Activated T-cell treated with anti-CD3 and anti-CD28 coated beads for 24 hours (primary cell): ENCODE measurements around the gene ZNF331.
"Not testable (repeated sequence)": the region's sequence is repeated elsewhere in the genome, so short reads cannot be mapped to it uniquely, and the experiment has no call there.

Experiments used
- DNase-seq: peaks from one replicate; pipeline ENCODE4 v3.0.0-alpha.2; 2020; ENCODE audit warnings: low read depth

The ZNF331 gene

DNA sequence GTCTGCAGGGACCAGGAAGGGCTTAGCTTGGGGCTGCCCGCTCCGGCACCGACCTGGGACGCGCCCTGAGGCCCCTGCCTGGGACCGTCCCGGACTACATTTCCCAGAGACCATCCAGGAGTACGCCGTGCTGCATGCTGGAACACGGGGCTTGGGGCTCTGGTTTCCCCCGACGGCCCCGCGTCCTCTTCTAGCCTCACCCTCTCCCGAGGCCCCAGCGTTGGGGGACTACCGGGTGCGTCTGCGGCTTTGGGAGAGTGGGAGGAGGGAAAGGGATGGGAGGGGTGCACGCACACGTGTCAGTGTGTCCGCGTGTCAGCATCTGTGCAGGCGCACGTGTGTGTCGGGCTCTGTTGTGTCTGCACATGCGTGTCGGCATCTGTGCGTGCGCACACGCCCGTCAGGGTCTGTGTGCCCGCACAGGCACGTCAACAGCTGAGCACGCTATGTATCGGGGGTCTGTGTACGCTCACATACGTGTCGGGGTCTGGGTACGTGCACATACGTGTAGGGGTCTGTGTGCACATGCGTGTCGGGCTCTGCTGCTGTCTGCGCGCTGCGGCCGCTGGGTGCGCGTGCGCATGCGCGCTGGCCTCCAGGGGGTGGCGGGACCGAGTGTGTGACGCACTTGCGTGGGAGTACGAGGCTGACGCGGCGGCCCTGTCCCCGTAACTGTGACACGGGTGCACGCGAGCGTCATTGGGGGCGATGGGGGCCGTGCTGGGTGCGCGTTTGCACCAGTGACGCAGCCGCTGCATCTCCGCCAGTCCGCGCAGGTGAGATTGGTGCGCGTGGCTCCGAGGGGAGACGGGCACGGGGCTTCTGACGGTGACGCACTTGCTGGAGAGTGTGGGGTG is at the start of gene ZNF331:
Gene ZNF331 (plus strand): TSS at position 625 of the 857 bp plus-strand sequence. CDS start 31,232 bp downstream, outside the sequence.
- peak; percentile 84 for DNase-seq

DNA sequence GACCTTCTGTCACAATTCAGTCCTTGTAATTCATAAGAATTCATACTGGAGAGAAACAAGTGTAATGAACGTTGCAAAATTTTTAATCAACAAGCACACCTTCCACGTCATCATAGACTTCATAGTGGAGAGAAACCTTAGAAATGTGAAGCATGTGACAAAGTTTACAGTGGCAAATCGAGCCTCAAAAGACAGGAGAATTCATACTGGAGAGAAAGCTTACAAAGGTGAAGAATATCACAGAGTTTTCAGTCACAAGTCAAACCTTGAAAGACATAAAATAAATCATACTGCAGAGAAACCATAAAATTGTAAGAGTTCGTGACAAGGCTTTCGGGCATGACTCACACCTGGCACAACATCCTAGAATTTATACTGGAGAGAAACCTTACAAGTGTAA is 45.8 kb upstream of the ZNF331 start:
- no peak for DNase-seq

DNA sequence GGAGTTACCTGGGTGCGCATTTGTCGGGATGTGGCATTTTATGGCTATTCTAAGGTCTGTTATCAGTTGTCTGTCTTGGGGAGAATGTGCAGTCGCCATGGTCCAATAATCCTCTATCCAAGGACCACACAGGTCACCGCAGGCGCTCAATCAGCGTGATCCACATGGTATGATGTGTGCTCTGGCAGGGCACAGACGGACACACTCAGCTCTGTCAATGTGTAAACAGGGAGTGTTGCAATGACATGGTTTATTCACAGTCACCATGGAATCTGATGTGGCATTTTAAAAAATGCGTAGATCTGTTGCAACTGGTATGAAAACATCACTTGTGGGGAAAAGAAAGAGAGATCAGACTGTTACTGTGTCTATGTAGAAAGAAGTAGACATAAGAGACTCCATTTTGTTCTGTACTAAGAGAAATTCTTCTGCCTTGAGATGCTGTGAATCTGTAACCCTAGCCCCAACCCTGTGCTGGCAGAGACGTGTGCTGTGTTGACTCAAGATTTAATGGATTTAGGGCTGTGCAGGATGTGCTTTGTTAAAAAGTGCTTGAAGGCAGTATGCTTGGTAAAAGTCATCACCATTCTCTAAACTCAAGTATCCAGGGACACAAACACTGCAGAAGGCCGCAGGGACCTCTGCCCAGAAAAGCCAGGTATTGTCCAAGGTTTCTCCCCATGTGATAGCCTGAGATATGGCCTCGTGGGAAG is 40.5 kb upstream of the ZNF331 start:
- not testable (repeated sequence) for DNase-seq

DNA sequence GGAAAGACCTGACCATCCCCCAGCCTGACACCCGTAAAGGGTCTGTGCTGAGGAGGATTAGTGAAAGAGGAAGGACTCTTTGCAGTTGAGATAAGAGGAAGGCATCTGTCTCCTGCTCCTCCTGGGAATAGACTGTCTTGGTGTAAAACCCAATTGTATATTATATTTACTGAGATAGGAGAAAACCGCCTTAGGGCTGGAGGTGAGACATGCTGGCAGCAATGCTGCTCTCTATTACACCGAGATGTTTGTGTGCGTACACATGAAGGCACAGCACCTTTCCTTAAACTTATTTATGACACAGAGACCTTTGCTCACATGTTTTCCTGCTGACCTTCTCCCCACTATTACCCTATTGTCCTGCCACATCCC is 39.9 kb upstream of the ZNF331 start:
- DNase-seq, result not testable (repeated sequence)

DNA sequence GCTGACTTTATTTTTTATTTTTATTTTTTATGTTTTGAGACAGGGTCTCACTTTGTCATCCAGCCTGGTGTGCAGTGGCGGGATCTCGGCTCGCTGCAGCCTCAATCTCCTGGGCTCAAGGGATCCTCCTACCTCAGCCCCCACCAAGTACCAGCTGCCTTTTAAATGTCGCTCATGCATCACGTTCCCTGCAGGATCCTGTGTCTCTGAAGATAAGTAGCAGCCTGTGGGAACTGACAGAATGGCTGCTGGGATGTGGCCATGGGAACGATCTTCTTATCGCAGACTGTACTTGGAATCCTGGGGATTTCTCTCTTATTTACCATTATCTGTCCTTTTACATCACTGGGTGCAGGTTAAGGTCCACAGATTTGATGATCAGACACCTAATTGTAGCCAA is 34.8 kb upstream of the ZNF331 start:
- not testable (repeated sequence) for DNase-seq

DNA sequence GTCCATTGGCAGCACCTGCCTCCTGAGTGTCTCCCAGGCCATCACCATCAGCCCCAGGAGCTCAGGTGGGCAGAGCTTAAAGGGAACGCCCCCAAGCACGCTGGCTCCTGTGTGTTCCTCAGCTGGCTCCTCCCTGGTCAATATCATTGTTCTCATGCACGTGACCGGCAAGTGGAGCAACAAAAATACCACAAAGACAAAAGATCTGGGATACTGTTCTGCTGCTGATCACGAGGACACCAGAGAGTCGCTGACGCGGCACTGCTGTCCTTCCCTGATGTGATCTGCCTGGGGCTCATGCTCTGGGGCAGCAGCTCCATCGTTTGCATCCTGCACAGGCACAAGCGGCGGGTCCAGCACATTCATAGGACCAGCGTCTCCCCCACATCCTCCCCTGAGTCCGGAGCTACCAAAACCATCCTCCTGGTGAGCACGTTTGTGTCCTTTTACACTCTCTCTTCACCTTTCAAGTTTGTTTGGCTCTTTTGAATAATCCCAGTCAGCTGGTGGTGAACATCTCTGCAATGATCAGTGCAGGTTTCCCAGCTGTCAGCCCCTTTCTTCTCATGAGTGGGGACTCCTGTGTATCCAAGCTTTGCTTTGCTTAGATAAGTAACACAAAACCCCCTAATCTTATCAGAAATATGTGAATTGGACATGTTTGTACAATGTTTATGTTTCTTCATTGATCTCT is 34.1 kb upstream of the ZNF331 start:
- DNase-seq, result not testable (repeated sequence)

DNA sequence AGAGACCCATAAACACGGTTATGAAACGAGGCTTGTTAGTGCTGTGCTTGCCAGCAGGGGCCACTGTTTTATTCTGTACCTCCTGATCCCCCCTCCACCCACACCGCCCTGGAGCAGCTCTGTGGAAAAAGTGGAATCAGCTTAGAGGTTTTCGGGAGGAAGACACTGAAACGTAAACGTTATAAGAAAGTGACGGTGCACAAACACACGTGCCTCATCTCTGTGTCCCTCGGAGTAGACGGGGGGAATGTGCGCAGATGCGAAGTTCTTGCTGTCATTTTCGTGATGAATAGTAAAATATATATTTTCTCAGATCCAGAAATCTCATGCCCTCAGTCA is 33.6 kb upstream of the ZNF331 start:
- DNase-seq, result not testable (repeated sequence)

DNA sequence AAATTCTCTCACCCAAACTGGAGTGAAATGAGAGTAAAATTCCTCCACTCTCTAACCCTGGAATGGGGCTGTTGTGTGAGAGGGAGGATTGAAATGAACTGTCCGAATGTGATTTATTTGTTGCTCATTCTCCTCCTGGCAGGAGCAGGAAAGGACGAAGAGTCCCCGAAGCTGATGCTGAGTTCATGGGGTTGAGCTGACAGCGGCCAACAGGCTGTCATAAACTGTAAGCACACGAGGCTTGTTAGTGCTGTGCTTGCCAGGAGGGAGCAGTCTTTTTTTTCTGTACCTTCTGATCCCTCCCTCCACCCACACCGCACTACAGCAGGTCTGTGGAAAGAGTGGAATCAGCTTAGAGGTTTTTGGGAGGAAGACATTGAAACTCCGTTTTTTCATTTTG is 33.1 kb upstream of the ZNF331 start:
- DNase-seq, result no peak

DNA sequence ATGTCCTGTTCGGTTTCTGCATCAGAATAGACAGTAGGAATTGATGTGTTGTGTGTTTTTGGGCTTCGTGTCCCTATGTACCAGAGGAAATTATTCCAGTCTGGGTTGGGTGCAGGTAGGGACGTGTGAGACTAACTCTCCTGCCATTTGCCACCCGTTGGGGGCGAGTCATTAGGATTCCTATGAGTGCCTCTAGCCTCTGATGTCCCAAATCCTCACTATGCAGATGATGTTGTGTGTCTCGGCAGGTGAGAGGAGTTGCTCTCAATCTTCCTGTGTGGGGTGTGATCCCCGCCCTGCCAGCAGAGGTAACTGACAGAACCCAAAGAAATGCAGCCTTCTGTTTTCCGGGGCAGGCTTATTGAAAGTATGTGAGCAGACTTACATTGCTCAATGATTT is 31.2 kb upstream of the ZNF331 start:
- no peak for DNase-seq

DNA sequence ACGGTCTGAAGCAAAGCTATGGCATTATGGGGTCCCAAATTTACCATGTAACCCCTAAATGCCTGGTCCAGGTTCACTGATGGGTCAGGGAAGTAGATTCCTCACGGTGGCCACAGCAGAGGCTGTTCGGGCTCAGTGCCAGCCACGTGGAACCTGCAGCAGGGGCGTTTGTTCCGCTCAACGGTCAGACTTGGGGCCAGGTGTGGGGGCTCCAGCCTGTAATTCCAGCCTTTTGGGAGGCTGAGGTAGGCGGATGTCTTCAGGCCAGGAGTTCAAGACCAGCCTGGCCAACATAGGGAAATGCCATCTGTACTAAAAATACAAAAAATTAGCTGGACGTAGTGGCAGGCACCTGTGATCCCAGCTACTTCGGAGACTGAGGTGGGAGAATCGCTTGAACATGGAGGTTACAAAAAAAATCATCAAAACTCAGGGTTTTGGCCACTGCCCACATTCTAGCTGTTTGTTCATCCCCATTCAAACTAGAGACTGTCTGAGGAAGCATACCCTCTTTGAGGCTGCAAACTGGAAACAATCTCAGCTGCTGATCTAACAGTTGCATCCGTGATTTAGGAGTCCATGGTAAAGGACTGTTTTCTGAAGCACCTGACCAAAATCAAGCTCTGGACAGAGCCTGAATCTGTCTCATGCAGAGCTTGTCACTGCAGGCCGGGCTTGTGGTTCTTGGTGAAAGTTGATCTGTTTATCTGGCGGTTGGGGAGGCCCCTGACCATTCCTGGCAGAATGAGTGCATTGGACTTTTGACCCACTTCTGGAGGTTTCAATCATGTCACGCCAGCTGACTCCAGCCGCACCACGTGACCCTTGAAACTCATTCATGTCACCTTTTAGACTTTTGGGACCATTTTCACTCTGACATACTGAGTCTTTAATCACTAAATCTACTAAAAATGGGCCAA is 30.2 kb upstream of the ZNF331 start:
- no peak for DNase-seq

DNA sequence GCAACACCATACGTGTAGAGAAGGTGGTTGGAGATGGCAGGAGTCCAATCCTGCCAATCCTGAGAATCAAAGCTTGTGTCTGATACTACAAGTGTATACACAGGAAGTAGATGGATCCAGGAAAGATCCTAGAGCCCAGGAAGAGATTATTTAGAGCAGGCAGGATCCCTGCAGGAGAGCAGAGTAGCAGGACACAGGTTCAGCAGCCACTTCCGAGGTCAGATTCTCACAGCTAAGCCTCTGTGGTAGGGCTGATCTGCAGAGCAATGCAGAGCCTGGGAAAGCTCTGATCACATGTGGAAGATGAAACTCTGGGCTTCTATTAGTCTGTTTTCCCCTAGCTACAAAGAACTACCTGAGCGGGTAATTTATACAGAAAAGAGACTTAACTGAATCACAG is 28.5 kb upstream of the ZNF331 start:
- no peak for DNase-seq

DNA sequence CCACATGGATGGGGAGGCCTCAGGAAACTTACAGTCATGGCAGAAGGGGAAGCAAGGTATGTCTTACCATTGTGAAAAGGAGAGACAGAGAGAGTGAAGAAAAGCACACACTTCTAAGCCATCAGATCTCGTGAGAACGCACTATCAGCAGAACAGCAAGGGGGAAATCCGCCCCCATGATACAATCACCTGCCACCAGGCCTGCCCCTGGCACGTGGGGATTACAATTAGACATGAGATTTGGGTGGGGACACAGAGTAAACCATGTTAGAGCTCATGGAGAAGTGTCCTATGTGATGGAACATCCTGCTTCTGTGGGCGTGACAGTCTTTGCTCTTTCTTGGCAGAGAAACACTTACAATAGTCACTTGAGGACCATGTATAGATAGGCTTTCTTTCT is 28.1 kb upstream of the ZNF331 start:
- DNase-seq, result no peak

DNA sequence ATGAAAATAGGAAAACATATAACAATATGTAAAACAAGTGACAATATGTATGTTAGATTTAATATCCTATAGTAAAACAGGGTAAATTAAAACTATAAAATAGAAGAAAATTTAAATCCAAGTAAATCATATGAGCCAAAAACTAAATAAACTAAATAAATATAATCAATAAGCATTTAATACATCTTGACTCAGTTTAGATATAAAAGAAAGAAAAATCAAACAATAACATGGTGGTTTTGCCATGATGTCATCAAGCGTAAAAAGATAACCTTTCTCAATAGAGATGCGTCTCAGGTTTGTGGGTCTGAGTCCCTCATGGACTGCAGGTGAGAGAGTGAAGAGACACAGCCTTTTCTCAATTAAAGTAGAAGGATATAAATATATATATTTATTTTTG is 26.6 kb upstream of the ZNF331 start:
- DNase-seq, result no peak

DNA sequence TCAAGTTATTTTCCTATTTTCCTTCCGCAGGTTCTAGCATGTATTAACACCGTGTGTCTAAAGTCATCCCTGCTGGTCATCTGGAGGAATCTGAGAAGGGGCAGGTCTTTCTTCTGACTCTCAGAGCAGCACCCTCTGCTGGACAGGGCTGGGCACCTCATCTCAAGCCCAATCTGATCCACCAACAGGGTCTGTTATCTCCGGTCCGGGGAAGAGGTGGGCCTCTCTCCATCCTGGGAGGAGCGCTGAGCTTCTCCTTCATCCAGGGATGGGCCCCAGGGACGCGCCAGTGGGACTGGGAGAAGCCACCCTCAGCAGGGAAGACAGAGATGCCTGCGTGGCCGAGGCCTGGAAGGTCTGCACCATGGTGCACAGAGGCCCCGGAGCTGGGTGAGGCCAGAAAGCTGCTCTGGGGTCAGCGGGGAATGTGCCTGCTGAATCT is 26.0 kb upstream of the ZNF331 start:
- DNase-seq, result peak; percentile 26

DNA sequence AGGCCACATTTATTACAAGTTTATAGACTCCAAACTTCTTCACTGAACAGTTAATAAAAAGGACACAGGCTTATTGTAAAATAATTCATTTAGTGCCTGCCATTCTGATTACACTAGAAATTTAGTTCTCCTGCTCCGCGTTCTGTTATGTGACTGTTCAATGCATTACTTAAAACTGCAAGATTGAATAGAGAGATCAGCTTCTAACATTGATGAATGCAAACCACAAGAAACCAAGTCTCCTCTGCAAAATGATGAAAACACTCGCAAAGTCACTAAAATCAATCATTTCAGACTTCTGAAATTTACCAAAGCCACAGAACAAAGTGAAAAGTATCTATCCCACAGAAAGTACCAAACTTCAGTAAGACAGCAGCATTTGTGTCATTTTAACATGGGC is 22.9 kb upstream of the ZNF331 start:
- not testable (repeated sequence) for DNase-seq

DNA sequence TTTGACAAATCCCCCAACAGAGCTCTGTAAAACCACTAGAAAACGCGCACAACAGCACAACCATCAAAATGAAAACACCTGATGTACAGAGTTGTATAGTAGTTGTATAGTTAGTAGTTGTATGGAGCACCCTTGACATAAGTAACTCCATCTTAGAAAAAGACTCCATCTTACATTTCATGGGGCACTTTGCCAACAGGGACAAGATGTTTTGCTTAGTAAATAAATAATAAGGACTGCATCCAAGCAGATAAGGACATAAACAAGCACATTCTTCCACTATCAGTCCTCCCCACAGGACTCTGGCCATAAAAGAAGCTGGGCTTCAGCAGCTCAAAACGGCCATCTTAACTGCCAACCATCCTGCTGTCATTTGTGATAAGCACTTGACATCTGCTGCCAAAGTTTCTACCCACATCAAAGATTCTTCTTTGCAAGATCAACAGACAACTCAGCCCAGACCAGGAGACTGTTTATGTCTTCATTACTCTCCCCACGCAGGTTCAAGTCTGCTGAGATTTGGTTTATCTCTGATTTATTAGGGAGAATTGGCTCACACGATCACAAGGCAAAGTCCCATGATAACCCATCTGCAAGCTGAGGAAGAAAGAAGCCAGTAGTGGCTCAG is 20.7 kb upstream of the ZNF331 start:
- no peak for DNase-seq

DNA sequence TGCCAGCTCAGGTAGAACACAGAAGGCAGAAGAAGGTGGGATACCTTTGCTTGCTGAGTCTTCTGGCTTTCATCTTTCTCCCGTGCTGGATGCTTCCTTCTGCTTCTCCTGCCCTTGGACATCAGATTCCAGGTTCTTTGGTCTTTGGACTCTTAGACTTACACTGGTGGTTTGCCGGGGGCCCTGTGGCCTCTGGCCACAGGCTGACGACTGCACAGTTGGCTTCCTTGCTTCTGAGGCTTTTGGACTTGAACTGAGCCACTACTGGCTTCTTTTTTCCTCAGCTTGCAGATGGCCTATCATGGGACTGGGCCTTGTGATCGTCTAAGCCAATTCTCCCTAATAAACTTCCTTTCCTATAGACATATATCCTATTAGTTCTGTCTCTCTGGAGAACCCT is 19.8 kb upstream of the ZNF331 start:
- no peak for DNase-seq

DNA sequence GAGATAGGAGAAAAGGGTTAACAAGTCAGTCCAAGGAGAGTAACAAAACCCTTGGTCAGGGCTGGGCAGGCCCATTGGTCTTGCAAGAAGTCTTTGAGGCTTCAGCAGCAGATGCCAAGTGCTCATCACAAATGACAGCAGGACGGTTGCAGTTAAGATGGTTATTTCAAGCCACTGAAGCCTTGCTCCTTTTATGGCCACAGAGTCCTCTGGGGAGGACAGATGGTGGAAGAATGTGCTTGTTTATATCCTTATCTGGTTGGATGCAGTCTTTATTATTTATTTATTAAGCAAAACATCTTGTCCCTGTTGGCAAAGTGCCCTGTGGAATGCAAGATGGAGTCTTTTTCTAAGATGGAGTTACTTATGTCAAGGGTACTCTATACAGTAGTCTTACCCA is 19.2 kb upstream of the ZNF331 start:
- DNase-seq, result no peak

DNA sequence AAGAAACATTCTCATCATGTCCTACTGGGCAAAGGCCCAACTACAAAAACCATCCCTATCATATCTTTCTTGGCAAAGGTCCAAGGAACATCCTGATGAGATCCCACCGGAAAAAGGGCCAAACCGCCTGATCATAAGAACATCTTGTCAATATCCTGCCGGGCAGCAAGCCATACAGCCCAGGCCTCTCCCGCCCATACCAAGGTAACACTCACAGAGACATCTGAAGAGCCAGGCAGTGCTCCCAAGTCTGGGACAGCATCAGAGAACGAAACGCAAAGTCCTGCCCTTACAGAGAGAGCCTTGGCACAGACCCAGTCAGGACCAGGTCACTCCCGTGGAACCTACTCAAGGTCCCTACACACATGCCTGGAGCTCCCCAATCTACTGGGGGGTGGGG is 18.5 kb upstream of the ZNF331 start:
- DNase-seq, result no peak

DNA sequence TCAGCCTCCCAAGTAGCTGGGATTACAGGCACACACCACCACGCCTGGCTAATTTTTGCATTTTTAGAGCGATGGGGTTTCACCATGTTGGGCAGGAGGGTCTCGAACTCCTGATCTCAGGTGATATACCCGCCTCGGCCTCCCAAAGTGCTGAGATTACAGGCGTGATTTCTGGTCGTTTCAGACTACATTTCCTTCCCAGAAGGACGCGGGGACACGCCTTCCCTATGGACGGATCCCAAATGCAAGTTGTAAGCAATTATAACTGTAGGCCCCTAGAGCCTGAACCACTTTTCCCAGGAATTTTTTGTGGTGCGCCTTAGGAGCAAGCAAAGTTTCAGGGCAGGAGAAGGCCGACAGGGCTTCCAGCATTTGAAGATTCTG is 17.8 kb upstream of the ZNF331 start:
- DNase-seq, result no peak
